H9 (cell line): Measurements from ENCODE around the gene HMMR. TPM values are rescaled to one million over a fixed set of nuclear protein-coding genes. Genes with fewer than 3 reads are reported as not detected.

Experiments
- DNase-seq: peaks from one replicate; pipeline ENCODE4 v3.0.0-alpha.2; 2017
- H2AFZ ChIP-seq: one replicate; pipeline ENCODE4 v1.6.1; 2013; ENCODE audit warnings: mild to moderate bottlenecking, low read length, control low read depth, moderate library complexity
- H2AK5ac ChIP-seq: 2 replicates; pipeline ENCODE4 v1.6.1; 2013; ENCODE audit warnings: low read length, control low read depth, mixed read lengths; ENCODE audit not compliant: insufficient read length
- H2BK120ac ChIP-seq: one replicate; pipeline ENCODE4 v1.6.1; 2013; ENCODE audit warnings: low read depth, mild to moderate bottlenecking, low read length, control low read depth, inconsistent platforms; ENCODE audit not compliant: poor library complexity, severe bottlenecking
- H2BK12ac ChIP-seq: 2 replicates; pipeline ENCODE4 v1.6.1; 2013; ENCODE audit warnings: low read length, control low read depth, mixed read lengths, low read depth; ENCODE audit not compliant: insufficient read length
- H2BK15ac ChIP-seq: 2 replicates; pipeline ENCODE4 v1.6.1; 2013; ENCODE audit warnings: low read depth, low read length, control low read depth
- H2BK20ac ChIP-seq: one replicate; pipeline ENCODE4 v1.6.1; 2013; ENCODE audit warnings: low read depth, mild to moderate bottlenecking, low read length, control low read depth, inconsistent platforms; ENCODE audit not compliant: poor library complexity, severe bottlenecking
- H2BK5ac ChIP-seq: 2 replicates; pipeline ENCODE4 v1.6.1; 2013; ENCODE audit warnings: low read length, control low read depth, mixed read lengths; ENCODE audit not compliant: insufficient read length
- H3K14ac ChIP-seq: 2 replicates; pipeline ENCODE4 v1.6.1; 2013; ENCODE audit warnings: low read length, control low read depth; ENCODE audit not compliant: insufficient read depth
- H3K18ac ChIP-seq: 2 replicates; pipeline ENCODE4 v1.6.1; 2013; ENCODE audit warnings: low read depth, mild to moderate bottlenecking, mixed read lengths, low read length, control low read depth; ENCODE audit not compliant: insufficient read length
- H3K23ac ChIP-seq: 2 replicates; pipeline ENCODE4 v1.6.1; 2013; ENCODE audit warnings: low read length, control low read depth, mixed read lengths, low read depth; ENCODE audit not compliant: insufficient read length
- H3K23me2 ChIP-seq: 2 replicates; pipeline ENCODE4 v1.6.1; 2013; ENCODE audit warnings: low read depth, mild to moderate bottlenecking, mixed read lengths, low read length, control low read depth; ENCODE audit not compliant: insufficient read length, poor library complexity, severe bottlenecking
- H3K27ac ChIP-seq: 2 replicates; pipeline ENCODE4 v1.5.1; 2013; ENCODE audit warnings: low read length, control low read depth, mixed read lengths, low read depth; ENCODE audit not compliant: insufficient read length
- H3K27me3 ChIP-seq: 2 replicates; pipeline ENCODE4 v1.6.1; 2013; ENCODE audit warnings: low read length, control low read depth, inconsistent platforms; ENCODE audit not compliant: insufficient read depth
- H3K4ac ChIP-seq: 2 replicates; pipeline ENCODE4 v1.6.1; 2013; ENCODE audit warnings: low read depth, mild to moderate bottlenecking, control low read depth, inconsistent platforms, low read length, moderate library complexity
- H3K4me1 ChIP-seq: 2 replicates; pipeline ENCODE4 v1.6.1; 2013; ENCODE audit warnings: low read length, control low read depth, inconsistent platforms; ENCODE audit not compliant: insufficient read depth
- H3K4me2 ChIP-seq: 2 replicates; pipeline ENCODE4 v1.6.1; 2013; ENCODE audit warnings: low read length, control low read depth, mixed read lengths; ENCODE audit not compliant: insufficient read length, insufficient read depth
- H3K56ac ChIP-seq: 2 replicates; pipeline ENCODE4 v1.6.1; 2013; ENCODE audit warnings: low read depth, mild to moderate bottlenecking, mixed read lengths, low read length, control low read depth; ENCODE audit not compliant: insufficient read length
- H3K79me1 ChIP-seq: 2 replicates; pipeline ENCODE4 v1.6.1; 2013; ENCODE audit warnings: low read depth, mild to moderate bottlenecking, moderate library complexity, low read length, control low read depth, inconsistent platforms; ENCODE audit not compliant: insufficient read depth, poor library complexity, severe bottlenecking
- H3K79me2 ChIP-seq: 2 replicates; pipeline ENCODE4 v1.6.1; 2013; ENCODE audit warnings: low read length, control low read depth, inconsistent platforms; ENCODE audit not compliant: insufficient read depth
- H3K9ac ChIP-seq: 2 replicates; pipeline ENCODE4 v1.6.1; 2013; ENCODE audit warnings: low read length, control low read depth, mixed read lengths; ENCODE audit not compliant: insufficient read length; ENCODE audit errors: extremely low read depth
- H3K9me3 ChIP-seq: one replicate; pipeline ENCODE4 v1.6.1; 2013; ENCODE audit warnings: low read depth, low read length, inconsistent platforms; ENCODE audit not compliant: control insufficient read depth
- H3T11ph ChIP-seq: one replicate; pipeline ENCODE4 v1.6.1; 2013; ENCODE audit warnings: mild to moderate bottlenecking, low read length, control low read depth, inconsistent platforms
- H4K20me1 ChIP-seq: one replicate; pipeline ENCODE4 v1.6.1; 2013; ENCODE audit not compliant: control insufficient read depth, insufficient read length, insufficient read depth
- H4K5ac ChIP-seq: 2 replicates; pipeline ENCODE4 v1.6.1; 2013; ENCODE audit warnings: low read depth, mild to moderate bottlenecking, mixed read lengths, low read length, control low read depth; ENCODE audit not compliant: insufficient read length
- H4K8ac ChIP-seq: replicated peaks from 2 replicates; pipeline ENCODE4 v1.6.1; 2013; ENCODE audit warnings: low read length, control low read depth, mixed read lengths, low read depth; ENCODE audit not compliant: insufficient read length
- H4K91ac ChIP-seq: 2 replicates; pipeline ENCODE4 v1.6.1; 2013; ENCODE audit warnings: low read depth, mild to moderate bottlenecking, moderate library complexity, mixed read lengths, low read length, control low read depth; ENCODE audit not compliant: insufficient read length
- H3K27ac Mint-ChIP-seq, 3 experiments: 2 replicates in 2 of 3; 3 replicates in 1 of 3; pipeline ENCODE4 v1.8.0; 2020 to 2021; ENCODE audit warnings: mixed read lengths in 3 of 3, mild to moderate bottlenecking in 1 of 3, moderate library complexity in 1 of 3
- H3K27me3 Mint-ChIP-seq: 2 replicates; pipeline ENCODE4 v1.8.0; 2021; ENCODE audit warnings: low read depth, mild to moderate bottlenecking, moderate library complexity, mixed read lengths
- H3K36me3 Mint-ChIP-seq, 3 experiments: 2 replicates in 2 of 3; 3 replicates in 1 of 3; pipeline ENCODE4 v1.8.0; 2020 to 2021; ENCODE audit warnings: low read depth in 3 of 3, mixed read lengths in 3 of 3; ENCODE audit not compliant: insufficient read depth in 1 of 3
- H3K4me1 Mint-ChIP-seq, 2 experiments: 2 replicates each; pipeline ENCODE4 v1.8.0; 2020; ENCODE audit warnings: mixed read lengths in 2 of 2
- H3K4me3 Mint-ChIP-seq, 2 experiments: 2 replicates in 1 of 2; 3 replicates in 1 of 2; pipeline ENCODE4 v1.8.0; 2020 to 2021; ENCODE audit warnings: mild to moderate bottlenecking in 2 of 2, mixed read lengths in 2 of 2, moderate library complexity in 1 of 2
- H3K9me3 Mint-ChIP-seq, 2 experiments: 2 replicates in 1 of 2; 3 replicates in 1 of 2; pipeline ENCODE4 v1.8.0; 2020; ENCODE audit warnings: mild to moderate bottlenecking in 2 of 2, mixed read lengths in 2 of 2, moderate library complexity in 1 of 2
- CTCF ChIP-seq: fragments of 200-600 bp; sonication (generic); conservative IDR thresholded peaks from 3 replicates; pipeline ENCODE4 v1.8.0; 2021; ENCODE audit warnings: antibody characterized with exemption, mild to moderate bottlenecking
- WGBS: extraction: QIAGEN DNeasy Blood & Tissue Kit; methylation state at CpG from one replicate; pipeline ENCODE4 v1.1.7; 2013; ENCODE audit warnings: missing lambda C conversion rate, low lambda C conversion rate, mixed read lengths; ENCODE audit not compliant: insufficient read length; ENCODE audit errors: extremely low coverage; 5-methylcytosine and 5-hydroxymethylcytosine counted together
- total RNA-seq: library from RNA; stranded (reverse); gene quantifications from 2 replicates; pipeline ENCODE4 v1.2.1, GENCODE V29; 2021

HMMR gene
- total RNA-seq, 1 experiment from 2014 or later = 36.2 TPM

DNA sequence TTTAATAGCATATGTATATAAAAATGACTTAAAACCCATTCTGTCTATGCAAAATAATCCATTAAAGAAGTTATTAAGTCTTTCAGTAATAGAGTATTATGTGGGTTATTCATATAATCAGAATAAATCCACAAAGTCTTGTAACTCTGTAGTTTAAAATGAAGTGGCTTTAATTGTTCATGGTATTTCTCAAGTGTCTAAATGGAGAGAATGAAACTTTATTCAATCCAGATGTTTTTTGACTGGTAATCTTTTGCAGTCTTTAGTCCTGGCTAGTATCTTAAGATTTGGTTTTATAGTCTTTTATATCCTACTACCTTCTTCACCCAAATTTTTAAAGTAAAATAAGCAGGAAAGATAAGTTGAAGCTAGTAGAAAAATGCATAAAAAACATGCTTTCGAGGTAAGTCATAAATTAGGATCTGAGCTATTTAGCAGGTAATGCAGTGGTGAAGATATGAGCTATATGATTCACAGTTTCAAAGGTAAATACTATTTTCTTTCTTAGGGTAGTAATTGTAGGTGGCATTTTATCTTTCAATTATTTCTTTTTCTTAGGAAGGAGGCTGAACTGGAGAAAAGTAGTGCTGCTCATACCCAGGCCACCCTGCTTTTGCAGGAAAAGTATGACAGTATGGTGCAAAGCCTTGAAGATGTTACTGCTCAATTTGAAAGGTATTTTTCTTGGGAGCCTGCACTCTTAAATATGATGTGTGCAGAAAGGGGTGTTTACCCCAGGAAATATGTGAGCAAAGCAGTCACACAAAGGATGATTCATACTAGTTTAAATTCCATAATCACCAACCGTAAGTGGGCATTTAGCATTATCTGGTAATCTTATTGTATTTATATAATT, 17.9 kb downstream of the HMMR start:
- H3K56ac ChIP-seq = no peak overlapping the region
- H4K5ac ChIP-seq = no peak overlapping the region
- H3K4me2 ChIP-seq = no peak overlapping the region
- TF ChIP-seq CTCF = no peak
- H3K27me3 ChIP-seq = no peaks in the 10 kb centered on the region
- H4K91ac ChIP-seq = no peak overlapping the region
- no peaks in the 10 kb centered on the region for H3K9me3 ChIP-seq
- H3K27ac ChIP-seq = no peak overlapping the region
- Mint-ChIP-seq H3K36me3 (peaks cover 40 to 91% (median 73%) of the 10 kb centered on the region in 3 experiments; a peak in 6 of 7 replicates), H3K27me3 (no peaks in the 10 kb centered on the region), H3K27ac (no peak overlapping the region), H3K4me1 (no peaks in the 10 kb centered on the region), H3K9me3 (no peaks in the 10 kb centered on the region), H3K4me3 (no peak overlapping the region)
- no peaks in the 10 kb centered on the region for H3K79me1 ChIP-seq
- H4K20me1 ChIP-seq = no peaks in the 10 kb centered on the region
- H3K23me2 ChIP-seq = no peaks in the 10 kb centered on the region
- no peak overlapping the region for H2BK5ac ChIP-seq
- no peak overlapping the region for H3K18ac ChIP-seq
- H2BK20ac ChIP-seq = no peak overlapping the region
- no peaks in the 10 kb centered on the region for H3K4me1 ChIP-seq
- no peak overlapping the region for H2AK5ac ChIP-seq
- no peak overlapping the region for H3K4ac ChIP-seq
- H2AFZ ChIP-seq = no peak overlapping the region
- no peak overlapping the region for H2BK15ac ChIP-seq
- H2BK120ac ChIP-seq = no peak overlapping the region
- H3K23ac ChIP-seq = no peak overlapping the region
- no peaks in the 10 kb centered on the region for H3K79me2 ChIP-seq
- no peak overlapping the region for H4K8ac ChIP-seq
- H3K14ac ChIP-seq = no peak overlapping the region
- no peak overlapping the region for H3T11ph ChIP-seq
- H2BK12ac ChIP-seq = no peak overlapping the region
- WGBS = no CpG with 5 or more reads among the region's 2 CpGs
- no peak overlapping the region for H3K9ac ChIP-seq
- DNase-seq = no peak
